HEK293 (cell line): ENCODE results near the gene STPG2.

Experiments used
- CTCF ChIP-seq: fragments of 450-650 bp; formaldehyde crosslinking; IDR thresholded peaks from 2 replicates; pipeline ENCODE4 v1.5.1; 2016; ENCODE audit warnings: missing biosample characterization, missing genetic modification characterization
- EGR2 ChIP-seq: fragments of 450-650 bp; formaldehyde crosslinking; IDR thresholded peaks from 2 replicates; pipeline ENCODE4 v1.5.1; 2016; ENCODE audit warnings: low read depth, missing biosample characterization, missing genetic modification characterization
- KLF1 ChIP-seq: fragments of 450-650 bp; formaldehyde crosslinking; IDR thresholded peaks from 2 replicates; pipeline ENCODE4 v1.5.1; 2016; ENCODE audit warnings: missing biosample characterization, missing genetic modification characterization
- PBX3 ChIP-seq: sonication (generic); formaldehyde crosslinking; IDR thresholded peaks from 2 replicates; pipeline ENCODE4 v1.8.1; 2022; ENCODE audit warnings: mild to moderate bottlenecking, moderate library complexity, missing genetic modification reagents
- SETDB1 ChIP-seq: IDR thresholded peaks from one replicate; pipeline ENCODE4 v1.6.1; 2017; ENCODE audit warnings: mild to moderate bottlenecking, low read length, moderate library complexity, mixed read lengths; ENCODE audit not compliant: insufficient read length
- ZBTB10 ChIP-seq: fragments of 450-650 bp; formaldehyde crosslinking; IDR thresholded peaks from 2 replicates; pipeline ENCODE4 v1.5.1; 2016; ENCODE audit warnings: missing biosample characterization, missing genetic modification characterization
- ZFP37 ChIP-seq: fragments of 450-650 bp; formaldehyde crosslinking; IDR thresholded peaks from 2 replicates; pipeline ENCODE4 v1.5.1; 2016; ENCODE audit warnings: missing biosample characterization, missing genetic modification characterization
- ZNF132 ChIP-seq: fragments of 450-650 bp; formaldehyde crosslinking; IDR thresholded peaks from 2 replicates; pipeline ENCODE4 v1.5.1; 2017; ENCODE audit warnings: missing biosample characterization, missing genetic modification characterization, borderline replicate concordance
- ZNF184 ChIP-seq: fragments of 450-650 bp; IDR thresholded peaks from 2 replicates; pipeline ENCODE4 v1.5.1; 2018; ENCODE audit warnings: missing biosample characterization, mild to moderate bottlenecking, missing genetic modification characterization
- ZNF239 ChIP-seq: fragments of 450-650 bp; formaldehyde crosslinking; IDR thresholded peaks from 2 replicates; pipeline ENCODE4 v1.5.1; 2016; ENCODE audit warnings: missing biosample characterization, missing genetic modification characterization
- ZNF416 ChIP-seq: fragments of 450-650 bp; formaldehyde crosslinking; IDR thresholded peaks from 2 replicates; pipeline ENCODE4 v1.5.1; 2016; ENCODE audit warnings: missing biosample characterization, missing genetic modification characterization
- ZNF549 ChIP-seq: fragments of 450-650 bp; IDR thresholded peaks from 2 replicates; pipeline ENCODE4 v1.5.1; 2018; ENCODE audit warnings: missing biosample characterization, missing genetic modification characterization, mild to moderate bottlenecking, inconsistent platforms, moderate library complexity
- ZNF776 ChIP-seq: fragments of 450-650 bp; formaldehyde crosslinking; IDR thresholded peaks from 2 replicates; pipeline ENCODE4 v1.5.0; 2017; ENCODE audit warnings: missing biosample characterization, missing genetic modification characterization, borderline replicate concordance

GRCh38 chr4:97786306-97786920 lies 356.9 kb downstream of the STPG2 start:
- TF ChIP-seq SETDB1 (no peak), CTCF (tag by site-specific recombination) (no peak), ZNF239 (tag by site-specific recombination) (no peak), EGR2 (no peak), ZBTB10 (tag by site-specific recombination) (no peak), KLF1 (tag by site-specific recombination) (no peak), ZNF549 (tag by site-specific recombination) (no peak), ZNF184 (tag by site-specific recombination) (no peak), ZNF416 (tag by site-specific recombination) (no peak), PBX3 (no peak), ZFP37 (tag by site-specific recombination) (no peak), ZNF776 (tag by site-specific recombination) (no peak), ZNF132 (no peak)
